ENCODE results near the gene SPRYD4.
"Not testable (repeated sequence)": the region's sequence is repeated elsewhere in the genome, so short reads cannot be mapped to it uniquely, and the experiment has no call there.

SPRYD4 gene

GRCh38 chr12:56468216-56469006 is at the start of gene SPRYD4:
SPRYD4 (plus strand) TSS chr12:56468578; CDS start chr12:56468592, 14 bp downstream.
- DNase-seq (ENCODE audit: low read depth in 2 of 2, low spot score in 1 of 2): peak; percentile 85 to 87

DNA sequence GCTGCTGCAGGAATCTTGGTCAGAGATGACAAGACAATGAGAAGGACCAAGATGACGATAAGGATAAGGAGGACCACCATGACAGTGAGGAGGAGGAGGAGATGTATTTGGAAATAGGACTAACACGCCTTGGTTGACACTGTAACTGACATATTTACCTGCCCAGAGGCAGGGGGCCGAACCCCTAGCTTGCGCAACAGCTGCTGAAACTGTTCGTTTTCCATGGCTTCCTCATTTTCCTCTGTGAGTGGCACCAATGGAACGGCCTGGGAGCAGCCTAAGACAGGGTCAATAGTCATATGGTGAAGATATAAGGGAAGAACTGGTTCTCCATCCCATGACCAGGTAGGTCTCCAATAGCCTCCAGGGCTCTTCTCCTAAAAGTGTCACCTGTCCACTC is 48.0 kb upstream of the SPRYD4 start:
- DNase-seq (ENCODE audit: low read depth in 2 of 2, low spot score in 1 of 2): no peak

DNA sequence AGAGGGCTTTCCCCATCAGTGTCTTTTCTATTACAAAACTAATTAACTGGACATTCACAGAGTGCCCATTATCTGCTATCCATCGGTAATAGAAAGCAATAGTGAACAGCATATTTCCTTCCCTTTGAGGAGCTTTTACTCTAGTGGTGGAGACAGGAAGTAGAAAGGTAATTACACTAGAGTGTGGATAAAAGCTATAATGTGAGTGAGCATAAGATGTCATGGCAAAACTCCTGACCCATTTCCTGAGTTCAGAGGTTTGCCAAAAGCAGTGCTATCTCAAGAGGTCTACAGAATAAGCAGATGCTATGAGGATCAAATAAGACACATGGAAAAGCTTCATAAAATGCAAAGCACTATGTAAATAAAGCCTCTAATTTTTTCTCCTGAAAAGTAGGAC is 43.2 kb upstream of the SPRYD4 start:
- DNase-seq (ENCODE audit: low read depth in 2 of 2, low spot score in 1 of 2): no peak

DNA sequence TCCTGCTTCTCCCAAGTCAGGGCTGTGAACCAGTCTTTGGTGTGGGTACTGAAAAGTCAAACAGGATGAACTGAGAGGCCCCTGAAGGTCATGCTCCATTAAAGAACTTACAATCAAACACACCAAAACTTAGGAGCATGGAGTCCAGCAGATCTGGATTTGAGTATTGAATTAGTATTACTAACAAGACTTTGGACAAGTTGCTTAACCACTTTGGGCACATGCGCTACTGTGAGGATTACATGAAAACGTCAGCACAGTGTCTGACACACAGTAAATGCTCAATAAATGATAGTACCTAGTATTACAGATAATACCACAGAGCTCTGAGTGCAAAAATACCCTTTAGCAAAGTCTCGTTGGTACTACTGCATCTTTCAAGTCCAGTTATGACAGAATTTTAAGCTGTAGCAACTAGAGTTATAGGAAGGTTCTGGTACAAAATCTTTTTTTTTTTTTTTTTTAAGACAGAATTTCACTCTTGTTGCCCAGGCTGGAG is 42.4 kb upstream of the SPRYD4 start:
- no peak for DNase-seq (ENCODE audit: low read depth in 2 of 2, low spot score in 1 of 2)

DNA sequence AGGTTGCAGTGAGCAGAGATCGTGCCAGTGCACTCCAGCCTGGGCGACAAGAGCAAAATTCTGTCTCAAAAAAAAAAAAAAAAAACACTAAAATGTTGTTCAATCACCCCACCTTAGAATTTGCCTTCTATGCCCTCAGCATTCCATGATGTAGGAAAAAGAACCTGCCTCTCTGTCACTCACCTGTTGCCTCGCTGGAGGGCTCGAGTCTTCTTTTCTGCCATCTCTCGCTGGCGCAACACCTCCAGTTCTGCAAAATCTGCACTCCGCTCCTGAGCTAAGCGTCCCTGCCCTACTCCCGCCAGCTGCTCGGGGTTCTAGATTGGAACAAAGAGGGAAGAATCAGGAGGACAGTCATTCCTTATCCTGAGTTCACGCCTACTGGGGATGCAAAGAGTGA is 37.1 kb upstream of the SPRYD4 start:
- no peak for DNase-seq (ENCODE audit: low read depth in 2 of 2, low spot score in 1 of 2)

- no peak for DNase-seq (ENCODE audit: low read depth in 2 of 2, low spot score in 1 of 2)
These were observed 36.5 kb upstream of the SPRYD4 start for GRCh38 chr12:56431850-56432249.

GRCh38 chr12:56434828-56435227 is 33.5 kb upstream of the SPRYD4 start:
- no peak for DNase-seq (ENCODE audit: low read depth in 2 of 2, low spot score in 1 of 2)

DNA sequence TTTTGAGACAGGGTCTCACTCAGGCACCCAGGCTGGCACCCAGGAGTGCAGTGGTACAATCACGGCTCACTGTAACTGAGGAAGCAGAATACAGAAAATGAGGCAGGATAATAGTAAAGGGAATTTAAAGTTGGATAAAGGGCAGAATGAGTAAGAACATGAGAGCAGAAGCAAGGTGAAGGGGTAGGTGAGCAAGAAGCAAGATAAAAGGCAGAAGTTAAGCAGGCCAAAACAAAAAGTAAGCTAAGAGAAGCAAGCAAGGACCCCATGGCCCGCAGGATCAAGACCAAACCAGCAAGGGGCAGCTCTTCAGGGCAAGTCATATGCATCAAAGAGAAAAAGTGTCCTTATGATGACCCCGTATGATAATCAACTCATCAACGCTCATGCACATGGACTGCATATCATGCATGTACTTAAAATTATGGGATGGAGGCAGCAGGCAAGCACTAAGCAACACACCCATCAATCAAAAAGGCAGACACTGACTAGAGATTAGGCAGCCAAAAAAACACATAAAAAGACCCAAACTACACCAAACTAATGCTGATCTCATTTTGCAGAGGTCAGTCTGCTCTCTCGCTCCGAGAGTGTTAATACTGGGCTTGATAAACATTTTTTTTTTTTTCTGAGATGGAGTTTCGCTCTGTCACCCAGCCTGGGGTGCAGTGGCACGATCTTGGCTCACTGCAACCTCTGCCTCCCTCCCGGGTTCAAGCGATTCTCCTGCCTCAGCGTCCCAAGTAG is 30.8 kb upstream of the SPRYD4 start:
- no peak for DNase-seq (ENCODE audit: low read depth in 2 of 2, low spot score in 1 of 2)

GRCh38 chr12:56443208-56443607 is 25.2 kb upstream of the SPRYD4 start:
- not testable (repeated sequence) for DNase-seq (ENCODE audit: low read depth in 2 of 2, low spot score in 1 of 2)

- DNase-seq (ENCODE audit: low read depth in 2 of 2, low spot score in 1 of 2): peak; percentile 57 to 69
These were observed 19.3 kb upstream of the SPRYD4 start, which contains the start of gene TIMELESS for GRCh38 chr12:56448860-56449621. TIMELESS (minus strand) TSS chr12:56449426; CDS start chr12:56434170, 15,256 bp downstream.

GRCh38 chr12:56449622-56449984 is 18.8 kb upstream of the SPRYD4 start:
- DNase-seq (ENCODE audit: low read depth in 2 of 2, low spot score in 1 of 2): no peak

DNA sequence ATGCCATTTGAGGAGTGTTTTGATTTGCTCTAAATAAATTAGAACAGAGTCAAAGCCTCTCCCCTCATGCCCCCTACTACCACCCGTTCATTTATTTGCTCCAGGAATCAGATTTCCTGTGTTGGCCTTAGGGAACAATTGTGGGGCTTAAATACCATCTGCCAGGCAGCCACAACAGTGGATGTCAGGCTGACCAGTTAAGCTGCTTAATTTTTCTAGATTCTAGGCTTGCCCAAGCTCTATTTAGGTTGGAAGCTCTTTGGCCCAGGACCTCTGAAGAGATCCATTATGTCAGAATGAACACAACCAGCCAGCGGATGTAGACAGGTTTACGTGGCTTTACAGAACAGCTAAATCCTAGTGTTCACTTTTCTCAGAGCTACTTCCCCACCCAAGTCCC is 18.1 kb upstream of the SPRYD4 start:
- DNase-seq (ENCODE audit: low read depth in 2 of 2, low spot score in 1 of 2): no peak

GRCh38 chr12:56451147-56451546 is 17.2 kb upstream of the SPRYD4 start:
- DNase-seq (ENCODE audit: low read depth in 2 of 2, low spot score in 1 of 2): no peak

DNA sequence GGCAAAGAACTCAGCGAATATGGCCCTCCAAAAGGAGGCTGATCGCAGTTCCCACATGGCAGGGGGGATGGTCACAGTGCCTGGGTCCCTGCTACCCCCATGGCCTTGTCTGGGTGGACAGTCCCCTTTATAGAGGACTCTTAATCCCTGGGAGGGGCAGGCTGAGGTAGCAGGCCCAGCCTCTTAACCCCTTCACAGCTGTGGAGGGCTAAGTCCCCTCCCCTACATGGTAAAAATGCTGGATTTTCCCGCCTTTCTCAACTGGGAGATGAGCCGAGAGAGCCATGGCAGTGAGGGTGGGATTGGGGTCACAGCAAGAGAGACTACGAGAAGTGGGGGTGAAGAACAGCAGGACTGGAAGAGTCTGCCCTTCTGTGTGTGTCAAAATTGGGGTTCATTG is 13.8 kb upstream of the SPRYD4 start, which contains the start of gene MIP:
Gene MIP, minus strand, starts transcription at position 101 of the 400 bp plus-strand sequence. Its CDS starts 44 bp downstream, at position 57.
- no peak for DNase-seq (ENCODE audit: low read depth in 2 of 2, low spot score in 1 of 2)

GRCh38 chr12:56457817-56458216 is 10.6 kb upstream of the SPRYD4 start:
- no peak for DNase-seq (ENCODE audit: low read depth in 2 of 2, low spot score in 1 of 2)

DNA sequence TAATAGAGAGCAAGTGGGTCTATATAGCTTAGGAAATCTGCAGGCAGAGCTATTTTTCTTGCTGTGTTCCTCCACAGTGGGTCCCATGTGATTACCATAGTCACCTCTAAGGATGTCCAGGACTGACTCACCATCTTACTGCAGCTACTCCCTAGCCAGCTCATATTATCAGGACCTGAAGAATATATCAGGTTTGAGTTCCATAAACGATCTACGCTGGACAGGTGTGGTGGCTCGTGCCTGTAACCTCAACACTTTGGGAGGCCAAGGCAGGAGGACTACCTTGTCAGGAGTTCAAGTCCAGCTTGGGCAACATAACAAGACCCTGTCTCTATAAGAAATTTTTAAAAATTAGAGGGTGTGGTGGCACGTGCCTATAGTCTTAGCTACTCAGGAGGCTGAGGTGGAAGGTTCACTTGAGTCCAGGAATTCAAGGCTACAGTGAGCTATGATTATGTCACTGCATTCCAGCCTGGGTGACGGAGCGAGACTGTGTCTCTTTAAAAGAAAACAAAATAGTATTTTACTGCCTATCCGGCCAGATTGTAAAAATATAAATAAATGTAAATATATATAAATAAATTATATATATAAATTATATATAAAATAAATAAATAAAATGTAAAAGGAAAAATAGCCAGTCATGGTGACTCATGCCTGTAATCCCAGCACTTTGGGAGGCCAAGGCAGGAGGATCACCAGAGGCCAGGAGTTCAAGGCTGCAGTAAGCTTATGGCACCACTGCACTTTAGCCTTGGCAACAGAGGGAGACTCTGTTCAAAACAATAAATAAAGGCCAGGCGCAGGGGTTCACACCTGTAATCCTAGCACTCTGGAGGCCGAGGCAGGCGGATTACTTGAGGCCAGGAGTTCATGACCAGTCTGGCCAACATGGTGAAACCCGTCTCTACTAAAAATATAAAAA is 6.9 kb upstream of the SPRYD4 start:
- DNase-seq (ENCODE audit: low read depth in 2 of 2, low spot score in 1 of 2): no peak

GRCh38 chr12:56462565-56462964 is 5.8 kb upstream of the SPRYD4 start:
- DNase-seq (ENCODE audit: low read depth in 2 of 2, low spot score in 1 of 2): no peak

GRCh38 chr12:56469007-56469930 is 891 bp downstream of the SPRYD4 start:
- no peak for DNase-seq (ENCODE audit: low read depth in 2 of 2, low spot score in 1 of 2)

- DNase-seq (ENCODE audit: low read depth in 2 of 2, low spot score in 1 of 2): no peak
These were observed 6.0 kb downstream of the SPRYD4 start for GRCh38 chr12:56474389-56474788.

All from stimulated activated CD8-positive, alpha-beta memory T cell treated with anti-CD3 and anti-CD28 coated beads, Interleukin-4, amount 100 ng/mL, for 1 hour (primary cell).